ENCODE results near the gene MDH1. TPM values are rescaled to one million over a fixed set of nuclear protein-coding genes. Genes with fewer than 3 reads are reported as not detected.

MDH1 gene
- total and polyA plus RNA-seq, 12 donors: 1,017 to 1,698 (median 1,564) TPM

GRCh38 chr2:63576546-63576945 is 12.2 kb upstream of the MDH1 start:
- ATAC-seq (peak in 2 of 8 donors; percentile 29 to 59), DNase-seq (no peak)
- Histone ChIP-seq H3K9me3 (peaks cover 0 to 9% (median 0%) of the 10 kb centered on the region in 11 donors), H3K27ac (peak overlapping the region in 4 of 10 donors; percentile 14 to 40 (median 30)), H3K36me3 (no peaks in the 10 kb centered on the region), H3K4me1 (peaks cover 0 to 43% (median 9%) of the 10 kb centered on the region in 9 donors), H3K4me3 (no peak overlapping the region), H3K27me3 (no peaks in the 10 kb centered on the region)
- intact Hi-C loops (cut with DNase I): no loop called here
- TF ChIP-seq CTCF (IDR thresholded peaks at IDR 0.05): no peak

- Histone ChIP-seq H3K36me3 (no peaks in the 10 kb centered on the region), H3K4me3 (no peak overlapping the region), H3K4me1 (peaks cover 0 to 39% (median 8%) of the 10 kb centered on the region in 9 donors), H3K27me3 (no peaks in the 10 kb centered on the region), H3K9me3 (peaks cover 0 to 10% (median 0%) of the 10 kb centered on the region in 11 donors), H3K27ac (no peak overlapping the region)
- intact Hi-C loops (cut with DNase I): no loop called here
- 94 to 99% methylated on average over 3 of the region's 3 CpGs for WGBS, 2 donors
- ATAC-seq: no peak
- DNase-seq: no peak
- no peak for TF ChIP-seq CTCF (IDR thresholded peaks at IDR 0.05)
Observed at GRCh38 chr2:63578767-63579166, 10.0 kb upstream of the MDH1 start.

- Histone ChIP-seq H3K36me3 (no peaks in the 10 kb centered on the region), H3K4me3 (peak overlapping the region in 1 of 10 donors; percentile 17), H3K27me3 (no peaks in the 10 kb centered on the region), H3K4me1 (peaks cover 0 to 38% (median 8%) of the 10 kb centered on the region in 9 donors), H3K9me3 (peaks cover 0 to 6% (median 0%) of the 10 kb centered on the region in 11 donors), H3K27ac (peak overlapping the region in 9 of 10 donors; percentile 38 to 86 (median 71))
- TF ChIP-seq CTCF (IDR thresholded peaks at IDR 0.05): no peak
- ATAC-seq (no peak), DNase-seq (no peak)
- intact Hi-C loops (cut with DNase I): loop anchor here in 1 of 10 donors (10.0 kb wide), 1 partner anchor 264 kb away; the partner anchor contains the start of gene UGP2
- WGBS, 2 donors: 48 to 59% methylated on average over 4 of the region's 4 CpGs
Observed at GRCh38 chr2:63580651-63581297, 8.0 kb upstream of the MDH1 start.

GRCh38 chr2:63581298-63581961 is 7.3 kb upstream of the MDH1 start:
- H3K9me3 ChIP-seq: peaks cover 0 to 6% (median 0%) of the 10 kb centered on the region in 11 donors
- H3K27ac ChIP-seq: peak overlapping the region; percentile 38 to 86 (median 70)
- DNase-seq (peak in 1 of 2 donors; percentile 64), ATAC-seq (peak; percentile 79 to 97 (median 90))
- no peaks in the 10 kb centered on the region for H3K27me3 ChIP-seq
- peak overlapping the region in 1 of 10 donors; percentile 17 for H3K4me3 ChIP-seq
- no peak for TF ChIP-seq CTCF (IDR thresholded peaks at IDR 0.05)
- intact Hi-C loops (cut with DNase I): loop anchor here in 1 of 10 donors (10.0 kb wide), 1 partner anchor 263 kb away; the partner anchor contains the start of gene UGP2
- H3K36me3 ChIP-seq: no peaks in the 10 kb centered on the region
- H3K4me1 ChIP-seq: peaks cover 0 to 36% (median 6%) of the 10 kb centered on the region in 9 donors
- 38 to 54% methylated on average over 5 of the region's 5 CpGs for WGBS, 2 donors

Measured in heart right ventricle (tissue), 16 donors.